Nephron progenitor cell (in vitro differentiated cells): ENCODE data around the gene PIK3R2.

ENCODE experiments used
- DNase-seq: peaks from one replicate; pipeline ENCODE4 v3.0.0; 2021
- H3K27ac Mint-ChIP-seq: 2 replicates; pipeline ENCODE4 v1.8.0; 2021; ENCODE audit warnings: mild to moderate bottlenecking, moderate library complexity, mixed read lengths
- H3K27me3 Mint-ChIP-seq: 2 replicates; pipeline ENCODE4 v1.8.0; 2021; ENCODE audit warnings: mild to moderate bottlenecking, low read depth, mixed read lengths; ENCODE audit not compliant: poor library complexity
- H3K36me3 Mint-ChIP-seq: 2 replicates; pipeline ENCODE4 v1.8.0; 2021; ENCODE audit warnings: low read depth, mixed read lengths
- H3K4me1 Mint-ChIP-seq: 2 replicates; pipeline ENCODE4 v1.8.0; 2021; ENCODE audit warnings: mixed read lengths
- H3K4me3 Mint-ChIP-seq: 2 replicates; pipeline ENCODE4 v1.8.0; 2021; ENCODE audit warnings: mild to moderate bottlenecking, moderate library complexity, mixed read lengths
- H3K9me3 Mint-ChIP-seq: 2 replicates; pipeline ENCODE4 v1.8.0; 2021; ENCODE audit warnings: mild to moderate bottlenecking, moderate library complexity, mixed read lengths
- TF ChIP-seq, protein P1 (sequence below): fragments of 200-600 bp; sonication (generic); IDR thresholded peaks from 2 replicates; pipeline ENCODE4 v1.5.0; 2021; ENCODE audit warnings: antibody characterized with exemption

Gene PIK3R2

DNA sequence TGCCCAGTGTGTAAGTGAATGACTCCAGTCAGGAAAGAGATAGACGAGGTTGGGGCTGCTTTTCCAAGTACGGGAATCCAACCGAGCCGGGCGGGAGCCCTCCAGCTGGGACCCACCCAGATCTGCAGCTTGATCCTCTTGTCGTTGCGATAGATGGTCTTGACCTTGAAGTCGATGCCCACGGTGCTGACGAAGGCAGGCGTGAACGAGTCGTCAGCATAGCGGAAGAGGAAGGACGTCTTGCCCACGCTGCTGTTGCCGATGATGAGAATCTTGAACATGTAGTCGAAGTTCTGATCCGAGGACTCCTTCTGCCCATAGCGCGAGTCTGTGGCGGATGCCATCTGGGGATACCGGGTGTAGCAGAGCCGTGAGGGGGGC is 49.4 kb downstream of the PIK3R2 start:
- Mint-ChIP-seq H3K27me3 (peaks cover 28% of the 10 kb centered on the region), H3K27ac (no peak overlapping the region), H3K9me3 (no peaks in the 10 kb centered on the region), H3K4me3 (peak overlapping the region; percentile 92), H3K36me3 (peaks cover 37% of the 10 kb centered on the region), H3K4me1 (peaks cover 35% of the 10 kb centered on the region)
- DNase-seq, result no peak
- TF ChIP-seq, protein P1, sequence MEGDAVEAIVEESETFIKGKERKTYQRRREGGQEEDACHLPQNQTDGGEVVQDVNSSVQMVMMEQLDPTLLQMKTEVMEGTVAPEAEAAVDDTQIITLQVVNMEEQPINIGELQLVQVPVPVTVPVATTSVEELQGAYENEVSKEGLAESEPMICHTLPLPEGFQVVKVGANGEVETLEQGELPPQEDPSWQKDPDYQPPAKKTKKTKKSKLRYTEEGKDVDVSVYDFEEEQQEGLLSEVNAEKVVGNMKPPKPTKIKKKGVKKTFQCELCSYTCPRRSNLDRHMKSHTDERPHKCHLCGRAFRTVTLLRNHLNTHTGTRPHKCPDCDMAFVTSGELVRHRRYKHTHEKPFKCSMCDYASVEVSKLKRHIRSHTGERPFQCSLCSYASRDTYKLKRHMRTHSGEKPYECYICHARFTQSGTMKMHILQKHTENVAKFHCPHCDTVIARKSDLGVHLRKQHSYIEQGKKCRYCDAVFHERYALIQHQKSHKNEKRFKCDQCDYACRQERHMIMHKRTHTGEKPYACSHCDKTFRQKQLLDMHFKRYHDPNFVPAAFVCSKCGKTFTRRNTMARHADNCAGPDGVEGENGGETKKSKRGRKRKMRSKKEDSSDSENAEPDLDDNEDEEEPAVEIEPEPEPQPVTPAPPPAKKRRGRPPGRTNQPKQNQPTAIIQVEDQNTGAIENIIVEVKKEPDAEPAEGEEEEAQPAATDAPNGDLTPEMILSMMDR, result no peak

DNA sequence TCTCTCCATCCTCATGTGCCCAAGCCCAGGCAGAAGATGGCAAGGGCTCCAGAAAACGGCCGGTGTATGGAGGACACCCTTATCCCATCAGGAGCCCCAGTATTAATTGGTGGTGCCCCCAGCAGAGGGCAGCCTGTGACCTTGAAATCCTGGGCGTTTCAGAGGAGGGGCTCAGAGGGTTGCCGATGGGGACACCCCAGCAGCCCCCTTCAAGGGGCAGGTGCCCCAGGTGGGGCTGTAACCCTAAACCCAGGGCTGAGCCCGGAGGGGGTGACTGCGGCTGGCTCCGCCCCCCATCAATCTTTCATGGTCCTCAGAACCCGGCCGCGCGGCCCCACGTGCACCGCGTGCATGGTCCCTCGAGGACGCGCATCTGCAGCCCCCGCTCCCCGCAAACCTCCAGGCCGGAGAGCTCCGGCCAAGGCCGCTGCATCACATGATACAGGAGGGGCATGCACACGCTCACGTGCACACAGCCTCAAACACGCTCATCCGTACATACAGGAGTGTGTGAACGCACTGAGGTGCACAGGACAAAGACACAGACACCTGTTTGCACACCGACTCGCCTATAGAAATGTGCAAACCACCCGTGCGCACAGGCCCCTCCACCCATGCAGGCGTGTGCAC is 49.9 kb downstream of the PIK3R2 start:
- DNase-seq, result peak; percentile 57
- H3K36me3 Mint-ChIP-seq, result peaks cover 37% of the 10 kb centered on the region
- peaks cover 28% of the 10 kb centered on the region for H3K27me3 Mint-ChIP-seq
- H3K4me1 Mint-ChIP-seq, result peaks cover 35% of the 10 kb centered on the region
- H3K9me3 Mint-ChIP-seq, result no peaks in the 10 kb centered on the region
- H3K4me3 Mint-ChIP-seq, result peak overlapping the region; percentile 92
- H3K27ac Mint-ChIP-seq, result no peak overlapping the region
- TF ChIP-seq, protein P1, result no peak

DNA sequence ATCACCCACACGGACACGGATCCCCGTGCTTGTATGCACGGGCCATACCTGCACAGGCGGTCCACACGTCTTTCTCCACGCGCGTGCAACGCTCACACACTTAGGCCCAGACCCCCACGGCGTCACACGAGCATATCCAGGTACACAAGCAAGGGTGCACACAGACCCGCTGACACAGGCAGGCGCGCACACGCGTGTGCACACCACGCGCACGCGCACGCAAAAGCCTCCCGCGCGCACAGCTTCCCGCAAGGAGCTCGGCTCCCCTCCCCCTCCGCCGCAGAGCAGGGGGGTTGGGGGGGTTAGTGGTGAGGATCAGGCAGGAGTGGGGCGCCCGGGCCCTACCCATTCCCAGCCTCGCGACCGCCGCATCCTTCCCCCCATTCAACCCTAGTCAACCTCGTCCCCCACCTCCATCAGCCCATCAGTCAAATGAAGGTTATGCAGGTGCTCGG is 50.5 kb downstream of the PIK3R2 start:
- peaks cover 37% of the 10 kb centered on the region for H3K4me1 Mint-ChIP-seq
- H3K27me3 Mint-ChIP-seq, result peaks cover 30% of the 10 kb centered on the region
- H3K4me3 Mint-ChIP-seq, result peak overlapping the region; percentile 92
- H3K9me3 Mint-ChIP-seq, result no peaks in the 10 kb centered on the region
- H3K27ac Mint-ChIP-seq, result no peak overlapping the region
- H3K36me3 Mint-ChIP-seq, result peaks cover 31% of the 10 kb centered on the region
- TF ChIP-seq, protein P1, result no peak
- DNase-seq, result no peak

DNA sequence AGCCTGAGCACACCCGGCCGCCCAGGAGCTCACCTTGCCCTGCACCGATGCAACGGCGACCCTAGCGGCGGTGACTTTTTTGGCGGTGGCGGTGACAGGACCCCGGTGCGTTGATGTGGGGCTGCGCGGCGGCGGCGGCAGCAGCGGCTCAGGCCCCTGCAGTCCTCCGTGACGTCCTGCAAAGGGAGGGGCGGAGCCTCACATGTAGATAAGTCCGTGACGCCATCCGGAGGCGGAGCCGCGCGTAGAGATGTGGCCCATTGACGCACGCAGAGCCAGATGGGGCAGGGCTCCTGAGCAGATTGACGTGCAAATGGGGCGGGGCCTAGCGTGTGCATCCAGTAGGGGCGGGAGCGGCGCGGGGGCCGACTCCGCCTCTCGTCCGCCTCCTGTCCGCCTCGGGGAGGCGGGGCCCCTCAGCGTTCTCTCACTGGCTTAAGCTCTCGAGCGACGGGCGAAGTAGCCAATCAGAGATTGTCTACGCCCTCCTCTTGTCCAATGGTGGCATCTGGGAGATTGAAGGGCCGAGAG is 51.0 kb downstream of the PIK3R2 start, which contains the start of gene RAB3A:
Gene RAB3A, minus strand, starts transcription at position 180 of the 531 bp plus-strand sequence. CDS start 1,302 bp downstream, outside the sequence.
- Mint-ChIP-seq H3K36me3 (peaks cover 26% of the 10 kb centered on the region), H3K9me3 (no peaks in the 10 kb centered on the region), H3K27ac (peak within 1 kb of the TSS; percentile 97), H3K4me1 (peaks cover 41% of the 10 kb centered on the region), H3K4me3 (peak within 1 kb of the TSS; percentile 92), H3K27me3 (peaks cover 34% of the 10 kb centered on the region)
- TF ChIP-seq, protein P1, result no peak
- DNase-seq, result peak; percentile 100

DNA sequence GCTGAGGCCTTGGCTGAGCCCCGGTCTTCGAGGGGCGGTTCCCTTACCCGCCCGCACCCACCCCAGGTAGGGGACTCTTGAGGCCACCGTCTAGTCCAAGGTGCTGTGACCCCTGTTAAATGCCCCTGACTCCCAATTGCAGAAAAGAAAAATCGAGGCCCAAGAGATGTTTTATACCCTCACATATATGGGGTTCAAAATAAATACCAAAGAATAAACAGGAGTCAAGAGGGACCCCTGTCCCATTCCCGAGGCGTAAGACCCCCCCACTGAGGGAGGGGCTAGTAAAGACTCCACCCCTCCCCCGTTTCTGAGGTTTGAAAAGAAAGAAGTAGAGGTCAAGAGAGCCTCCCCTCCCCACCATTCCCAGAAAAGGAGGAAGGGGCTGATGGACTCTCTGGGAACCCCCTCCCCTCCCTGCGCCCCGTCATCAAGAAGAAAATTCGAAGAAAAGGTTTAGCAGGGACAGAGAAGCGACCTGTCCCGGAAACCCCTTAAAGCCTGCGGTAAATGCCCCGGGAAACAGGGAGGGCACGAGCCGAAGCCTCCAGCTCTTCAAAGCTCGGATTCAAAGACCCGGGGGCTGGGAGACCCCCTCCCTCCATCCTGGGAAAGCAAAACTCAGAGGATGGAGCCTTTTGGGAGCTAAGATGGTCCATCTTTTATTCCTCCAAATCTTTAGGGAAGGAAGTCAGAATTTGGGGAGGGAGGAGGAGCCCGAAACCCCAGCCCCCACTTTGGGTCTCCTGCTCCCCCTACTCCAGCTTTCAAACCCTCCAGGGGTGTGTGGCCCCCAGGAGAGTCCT is 51.6 kb downstream of the PIK3R2 start:
- Mint-ChIP-seq H3K36me3 (peaks cover 22% of the 10 kb centered on the region), H3K4me3 (peak overlapping the region; percentile 89), H3K9me3 (no peaks in the 10 kb centered on the region), H3K4me1 (peaks cover 41% of the 10 kb centered on the region), H3K27me3 (peaks cover 39% of the 10 kb centered on the region), H3K27ac (peak overlapping the region; percentile 97)
- DNase-seq, result peak; percentile 84
- TF ChIP-seq, protein P1, result no peak
